Measurements from ENCODE around the gene RNGTT.
"Not testable (repeated sequence)": the region's sequence is repeated elsewhere in the genome, so short reads cannot be mapped to it uniquely, and the experiment has no call there.

Gene RNGTT

GRCh38 chr6:88910922-88911778 is 52.3 kb downstream of the RNGTT start:
- no peak for DNase-seq (ENCODE audit: low read depth)

GRCh38 chr6:88908598-88909548 is 54.5 kb downstream of the RNGTT start:
- no peak for DNase-seq (ENCODE audit: low read depth)

GRCh38 chr6:88907148-88907547 is 56.3 kb downstream of the RNGTT start:
- not testable (repeated sequence) for DNase-seq (ENCODE audit: low read depth)

GRCh38 chr6:88899569-88900316 is 63.7 kb downstream of the RNGTT start:
- DNase-seq (ENCODE audit: low read depth) = no peak

- no peak for DNase-seq (ENCODE audit: low read depth)
These were observed 67.5 kb downstream of the RNGTT start for GRCh38 chr6:88895911-88896310.

- DNase-seq (ENCODE audit: low read depth) = no peak
These were observed 72.3 kb downstream of the RNGTT start for GRCh38 chr6:88890860-88891845.

- DNase-seq (ENCODE audit: low read depth) = no peak
These were observed 73.0 kb downstream of the RNGTT start for GRCh38 chr6:88890394-88890793.

GRCh38 chr6:88884361-88884760 is 79.1 kb downstream of the RNGTT start:
- no peak for DNase-seq (ENCODE audit: low read depth)

- no peak for DNase-seq (ENCODE audit: low read depth)
These were observed 80.9 kb downstream of the RNGTT start for GRCh38 chr6:88882536-88882935.

GRCh38 chr6:88881451-88881850 is 82.0 kb downstream of the RNGTT start:
- DNase-seq (ENCODE audit: low read depth) = no peak

GRCh38 chr6:88880021-88880420 is 83.4 kb downstream of the RNGTT start:
- no peak for DNase-seq (ENCODE audit: low read depth)

GRCh38 chr6:88877893-88878292 is 85.5 kb downstream of the RNGTT start:
- no peak for DNase-seq (ENCODE audit: low read depth)

- no peak for DNase-seq (ENCODE audit: low read depth)
These were observed 90.5 kb downstream of the RNGTT start for GRCh38 chr6:88872962-88873361.

GRCh38 chr6:88871498-88871897 is 91.9 kb downstream of the RNGTT start:
- DNase-seq (ENCODE audit: low read depth) = no peak

GRCh38 chr6:88870717-88871330 is 92.6 kb downstream of the RNGTT start:
- peak; percentile 49 for DNase-seq (ENCODE audit: low read depth)

GRCh38 chr6:88869263-88870020 is 94.0 kb downstream of the RNGTT start:
- DNase-seq (ENCODE audit: low read depth) = no peak

- peak; percentile 40 for DNase-seq (ENCODE audit: low read depth)
These were observed 95.3 kb downstream of the RNGTT start for GRCh38 chr6:88867841-88868731.

GRCh38 chr6:88866856-88867255 is 96.6 kb downstream of the RNGTT start:
- DNase-seq (ENCODE audit: low read depth) = no peak

- DNase-seq (ENCODE audit: low read depth) = no peak
These were observed 98.1 kb downstream of the RNGTT start for GRCh38 chr6:88865275-88865674.
